GM12891 (cell line): ENCODE measurements around the gene TCF7L2.

ENCODE experiments used
- POLR2A ChIP-seq: IDR thresholded peaks from 2 replicates; pipeline ENCODE4 v1.6.1; 2011; ENCODE audit warnings: low read depth, low read length, control low read depth
- POLR2AphosphoS5 ChIP-seq: IDR thresholded peaks from 2 replicates; pipeline ENCODE4 v1.6.1; 2011; ENCODE audit warnings: low read depth, low read length, control low read depth
- POU2F2 ChIP-seq: IDR thresholded peaks from 2 replicates; pipeline ENCODE4 v1.6.1; 2011; ENCODE audit warnings: low read depth, mild to moderate bottlenecking, control low read depth, low read length, moderate library complexity
- TAF1 ChIP-seq: IDR thresholded peaks from 2 replicates; pipeline ENCODE4 v1.6.1; 2011; ENCODE audit warnings: low read depth, low read length, control low read depth

GRCh38 chr10:113108948-113109347 is 158.9 kb downstream of the TCF7L2 start:
- TF ChIP-seq POLR2A: no peak
- no peak for TF ChIP-seq POLR2AphosphoS5
- TF ChIP-seq TAF1: no peak
- TF ChIP-seq POU2F2: no peak
